A549 (cell line): Measurements from ENCODE around the gene SORCS2. TPM values are rescaled to one million over a fixed set of nuclear protein-coding genes. Genes with fewer than 3 reads are reported as not detected.
A peak's percentile ranks its signal among the peaks of the same experiment; 100 is the strongest.

ENCODE experiments used
- ATAC-seq, 2 experiments: fragments of 200-7000 bp in 1 of 2; fragments of >200 bp in 1 of 2; cut with Nextera tagmentation in 1 of 2; cut with Tn5 transposase in 1 of 2; 3 replicates each; pipeline versions ENCODE4 v1.8.0 to v1.9.1; 2018 to 2020; ENCODE audit warnings: mild to moderate bottlenecking in 1 of 2, moderate library complexity in 1 of 2
- CTCF ChIA-PET: fragments of 300-600 bp; sonication (Branson Sonifier 250); formaldehyde crosslinking; extraction: SDS; loops from one replicate; lab custom pipeline; 2021; ENCODE audit warnings: antibody characterized with exemption, inconsistent platforms; lab: Yijun Ruan, JAX
- POLR2A ChIA-PET: fragments of 350-600 bp; formaldehyde crosslinking; extraction: SDS; loops from one replicate; lab custom pipeline; 2021; ENCODE audit warnings: antibody characterized with exemption, inconsistent platforms; lab: Yijun Ruan, JAX
- DNase-seq, 2 experiments: peaks; one replicate each; pipeline versions ENCODE4 v3.0.0 to v3.0.0-alpha.2; 2011 to 2016; ENCODE audit warnings: low read depth in 1 of 2, low spot score in 1 of 2
- FAIRE-seq: peaks from 2 replicates; lab custom pipeline; 2011; peaks lifted over from hg19 to GRCh38; lab: Jason Lieb, UNC
- H3K27ac ChIP-seq, 2 experiments: fragments of >200 bp; sonication (Bioruptor Twin); formaldehyde crosslinking; 3 replicates each; pipeline ENCODE4 v1.5.1; 2016 to 2017
- H3K4me1 ChIP-seq: fragments of >200 bp; sonication (Bioruptor Twin); formaldehyde crosslinking; 3 replicates; pipeline ENCODE4 v1.6.1; 2016
- H3K4me2 ChIP-seq: fragments of >200 bp; sonication (Bioruptor Twin); formaldehyde crosslinking; 3 replicates; pipeline ENCODE4 v1.6.1; 2016
- H3K4me3 ChIP-seq: fragments of >200 bp; sonication (Bioruptor Twin); formaldehyde crosslinking; 3 replicates; pipeline ENCODE4 v1.5.1; 2016
- H3K9me3 ChIP-seq: fragments of >200 bp; sonication (Bioruptor Twin); formaldehyde crosslinking; 3 replicates; pipeline ENCODE4 v1.6.1; 2016
- BHLHE40 ChIP-seq: IDR thresholded peaks from 2 replicates; pipeline ENCODE4 v1.6.1; 2012; ENCODE audit warnings: low read depth, low read length, inconsistent platforms
- CBX8 ChIP-seq: fragments of 200-600 bp; sonication (generic); IDR thresholded peaks from 2 replicates; pipeline ENCODE4 v1.6.1; 2016
- CEBPB ChIP-seq, 2 experiments: fragments of >200 bp in 1 of 2; sonication (Bioruptor Twin) in 1 of 2; formaldehyde crosslinking in 1 of 2; IDR thresholded peaks; 2 replicates each; pipeline ENCODE4 v1.6.1; 2012 to 2016
- ESRRA ChIP-seq: fragments of 150-350 bp; IDR thresholded peaks from 2 replicates; pipeline ENCODE4 v1.6.1; 2014; ENCODE audit warnings: mild to moderate bottlenecking, low read length, borderline replicate concordance
- FOXS1 ChIP-seq: fragments of 250-450 bp; sonication (Bioruptor Pico); IDR thresholded peaks from 2 replicates; pipeline ENCODE4 v1.5.0; 2020; ENCODE audit warnings: mild to moderate bottlenecking, moderate library complexity
- HMGXB4 ChIP-seq: fragments of 250-450 bp; sonication (Bioruptor Pico); IDR thresholded peaks from 2 replicates; pipeline ENCODE4 v1.5.0; 2021; ENCODE audit warnings: mild to moderate bottlenecking, moderate library complexity, borderline replicate concordance
- HOXA7 ChIP-seq: fragments of 250-450 bp; sonication (Bioruptor Pico); IDR thresholded peaks from 2 replicates; pipeline ENCODE4 v1.5.0; 2020; ENCODE audit warnings: mild to moderate bottlenecking, moderate library complexity
- HOXB13 ChIP-seq: fragments of 250-450 bp; sonication (Bioruptor Pico); IDR thresholded peaks from 2 replicates; pipeline ENCODE4 v1.5.0; 2020; ENCODE audit warnings: low read depth, mild to moderate bottlenecking, moderate library complexity
- JUN ChIP-seq, 2 experiments: fragments of >200 bp; sonication (Bioruptor Twin); formaldehyde crosslinking; IDR thresholded peaks; 2 replicates in 1 of 2; 3 replicates in 1 of 2; pipeline ENCODE4 v1.6.1; 2016 to 2017
- JUNB ChIP-seq: fragments of >200 bp; sonication (Bioruptor Twin); formaldehyde crosslinking; IDR thresholded peaks from 2 replicates; pipeline ENCODE4 v1.6.1; 2016
- KDM5A ChIP-seq: fragments of 200-600 bp; sonication (generic); IDR thresholded peaks from 2 replicates; pipeline ENCODE4 v1.6.1; 2016; ENCODE audit warnings: antibody characterized with exemption, mild to moderate bottlenecking
- MAZ ChIP-seq: fragments of 150-350 bp; IDR thresholded peaks from 2 replicates; pipeline ENCODE4 v1.6.1; 2014; ENCODE audit warnings: antibody characterized with exemption, low read depth, low read length, borderline replicate concordance
- NPAS2 ChIP-seq: fragments of 250-450 bp; sonication (Bioruptor Pico); IDR thresholded peaks from 2 replicates; pipeline ENCODE4 v1.8.0; 2022; ENCODE audit warnings: mild to moderate bottlenecking, moderate library complexity, borderline replicate concordance
- PHF8 ChIP-seq: fragments of 200-600 bp; sonication (generic); IDR thresholded peaks from 2 replicates; pipeline ENCODE4 v1.6.1; 2016; ENCODE audit warnings: low read depth, mild to moderate bottlenecking, antibody characterized with exemption, moderate library complexity, borderline replicate concordance
- POLR2A ChIP-seq: IDR thresholded peaks from 2 replicates; pipeline ENCODE4 v1.6.1; 2012; ENCODE audit warnings: mild to moderate bottlenecking, low read length
- RFX5 ChIP-seq: fragments of 450-650 bp; IDR thresholded peaks from 2 replicates; pipeline ENCODE4 v1.7.1; 2014; ENCODE audit warnings: antibody characterized with exemption, mild to moderate bottlenecking, moderate library complexity
- USF2 ChIP-seq: fragments of 450-650 bp; IDR thresholded peaks from 2 replicates; pipeline ENCODE4 v1.6.1; 2014; ENCODE audit warnings: antibody characterized with exemption
- ZC3H11A ChIP-seq: fragments of 450-650 bp; IDR thresholded peaks from 2 replicates; pipeline ENCODE4 v1.6.1; 2014; ENCODE audit warnings: antibody characterized with exemption, mild to moderate bottlenecking
- ZNF302 ChIP-seq: fragments of 250-450 bp; sonication (Bioruptor Pico); IDR thresholded peaks from 2 replicates; pipeline ENCODE4 v1.9.0; 2021; ENCODE audit warnings: inconsistent platforms, mild to moderate bottlenecking, moderate library complexity
- WGBS: methylation state at CpG from one replicate; pipeline ENCODE4 v1.1.6; 2017; ENCODE audit errors: missing lambda C conversion rate; 5-methylcytosine and 5-hydroxymethylcytosine counted together
- polyA plus RNA-seq, 4 experiments: library from polyadenylated mRNA; depleted of rRNA in 3 of 4; stranded (reverse); fragments of >200 nt; fragmentation: RNase III in 1 of 4; extraction: RNeasy Plus Mini Kit Qiagen cat#74134 plus additional on column Dnase treatment in 1 of 4; gene quantifications; 2 replicates in 3 of 4; 3 replicates in 1 of 4; pipeline ENCODE4 v1.2.3, GENCODE V29; 2011 to 2017
- TF ChIP-seq, protein P1 (sequence below): fragments of 200-600 bp; sonication (generic); IDR thresholded peaks from 2 replicates; pipeline ENCODE4 v1.6.1; 2016; ENCODE audit warnings: antibody characterized with exemption, mild to moderate bottlenecking, moderate library complexity

The SORCS2 gene
- polyA plus RNA-seq, 2 of the 4 experiments (the other 2 are of a cell fraction), result 1.4 to 4.6 TPM

GRCh38 chr4:7197910-7198309 lies 5.6 kb downstream of the SORCS2 start:
- ChIA-PET POLR2A (no interaction called here), CTCF (interaction anchor here (7.4 kb wide), 1 partner anchor 98 kb away, joined by 55 read pairs; no protein-coding TSS in a partner anchor)
- DNase-seq, result no peak

DNA sequence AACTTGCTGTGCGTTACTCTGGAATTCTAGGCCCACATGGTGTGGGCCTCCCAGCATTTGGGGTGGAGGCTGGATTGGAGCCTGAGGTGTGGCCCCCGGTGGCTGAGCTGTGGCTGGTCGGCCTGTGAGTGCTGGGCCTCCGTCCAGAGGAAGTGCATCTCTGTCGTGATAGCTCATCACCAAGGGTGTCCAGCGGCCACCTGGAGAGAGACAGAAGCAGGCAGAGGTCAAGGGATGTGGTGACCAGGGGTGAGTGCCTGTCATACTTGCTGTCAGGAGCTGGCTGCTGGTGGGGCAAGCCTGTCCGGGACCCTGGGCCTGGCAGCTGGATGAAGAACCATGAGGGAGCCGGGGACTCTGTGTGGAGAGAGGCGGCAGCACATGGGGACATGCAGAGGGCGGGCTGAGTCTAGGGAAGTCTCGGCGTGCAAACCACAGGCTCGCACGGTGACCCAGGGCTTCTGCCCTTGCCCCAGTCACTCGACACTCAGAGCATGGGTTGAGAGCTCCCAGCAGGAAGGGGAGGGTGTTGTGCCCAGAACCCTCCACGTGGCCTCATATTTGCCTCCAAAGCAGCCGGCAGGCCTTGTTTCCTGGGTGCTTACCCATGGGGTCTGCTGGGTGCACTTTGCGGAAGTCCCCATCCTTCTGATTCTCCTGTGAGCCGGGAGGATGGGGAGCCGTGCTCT lies 6.2 kb downstream of the SORCS2 start:
- CTCF ChIA-PET, result interaction anchor here (0.8 to 7.4 kb wide), 2 partner anchors 97 to 788 kb away, joined by 3 to 55 read pairs; no protein-coding TSS in a partner anchor
- ATAC-seq, result no peak
- WGBS, result 87% methylated on average over 14 of the region's 20 CpGs

More at GRCh38 chr4:7197910-7198309, 5.6 kb downstream of the SORCS2 start:
- ATAC-seq (no peak), FAIRE-seq (no peak)
- H3K4me3 ChIP-seq, result no peak overlapping the region
- H3K4me2 ChIP-seq, result no peak overlapping the region
- WGBS, result 85% methylated on average over 5 of the region's 5 CpGs
- H3K27ac ChIP-seq, result peak overlapping the region in 1 of 2 experiments; percentile 45; a peak in 1 of 6 replicates
- TF ChIP-seq BHLHE40, result no peak
- TF ChIP-seq JUN (IDR thresholded peaks at IDR 0.05), result no peak
- no peak for TF ChIP-seq ZC3H11A
- TF ChIP-seq KDM5A, result no peak
- TF ChIP-seq JUNB, result no peak
- TF ChIP-seq ZNF302, result no peak
- TF ChIP-seq, all 56 proteins: peak for 0
- no peaks in the 10 kb centered on the region for H3K9me3 ChIP-seq
- H3K4me1 ChIP-seq, result peaks cover 17% of the 10 kb centered on the region; the same call in 2 of the 3 replicates

DNA sequence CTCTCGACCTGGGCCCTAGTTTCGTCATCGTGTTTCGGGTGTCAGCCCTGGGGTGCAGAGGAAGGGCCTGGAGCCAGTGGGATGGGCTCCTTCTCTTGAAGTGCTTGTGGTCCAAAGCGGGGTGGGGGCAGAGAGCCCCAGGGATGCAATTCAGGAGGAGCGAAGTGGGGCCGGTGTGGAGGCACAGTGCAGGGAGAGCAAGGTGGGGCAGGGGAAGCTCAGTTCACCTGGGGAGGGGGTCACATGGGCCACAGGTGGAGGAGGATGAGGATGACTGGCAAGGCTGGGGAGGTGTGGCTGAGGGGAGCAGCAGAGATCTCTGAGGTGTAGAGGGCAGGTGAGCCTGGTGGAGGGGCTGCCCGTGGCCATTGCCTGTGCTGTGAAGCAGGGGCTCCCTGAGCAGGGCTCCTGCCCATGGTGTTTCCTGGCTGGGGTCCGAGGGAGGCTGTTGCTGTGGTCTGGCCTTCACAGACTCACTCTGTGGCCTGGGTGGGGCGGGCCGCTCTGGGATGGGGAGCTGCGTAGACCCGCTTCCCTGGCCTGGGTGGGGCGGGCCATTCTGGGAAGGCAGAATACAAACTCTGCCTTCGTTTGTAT lies 6.9 kb downstream of the SORCS2 start:
- Histone ChIP-seq H3K4me1 (peaks cover 7% of the 10 kb centered on the region; the same call in 1 of the 3 replicates), H3K9me3 (no peaks in the 10 kb centered on the region), H3K4me3 (no peak overlapping the region), H3K4me2 (no peak overlapping the region), H3K27ac (no peak overlapping the region; a peak in 1 of 6 replicates)
- no peak for FAIRE-seq
- ChIA-PET CTCF (interaction anchor here (0.8 to 7.4 kb wide), 2 partner anchors 96 to 788 kb away, joined by 3 to 55 read pairs; no protein-coding TSS in a partner anchor), POLR2A (no interaction called here)
- DNase-seq, result no peak
- 73% methylated on average over 9 of the region's 15 CpGs for WGBS
- no peak for ATAC-seq
- TF ChIP-seq RFX5 (no peak), KDM5A (no peak), FOXS1 (CRISPR knock-in tag) (no peak), PHF8 (no peak), MAZ (no peak), HOXB13 (CRISPR knock-in tag) (no peak), USF2 (no peak), CBX8 (no peak), ESRRA (no peak), CEBPB (IDR thresholded peaks at IDR 0.05) (no peak), HMGXB4 (CRISPR knock-in tag) (no peak), BHLHE40 (no peak), HOXA7 (no peak)
- TF ChIP-seq, protein P1, sequence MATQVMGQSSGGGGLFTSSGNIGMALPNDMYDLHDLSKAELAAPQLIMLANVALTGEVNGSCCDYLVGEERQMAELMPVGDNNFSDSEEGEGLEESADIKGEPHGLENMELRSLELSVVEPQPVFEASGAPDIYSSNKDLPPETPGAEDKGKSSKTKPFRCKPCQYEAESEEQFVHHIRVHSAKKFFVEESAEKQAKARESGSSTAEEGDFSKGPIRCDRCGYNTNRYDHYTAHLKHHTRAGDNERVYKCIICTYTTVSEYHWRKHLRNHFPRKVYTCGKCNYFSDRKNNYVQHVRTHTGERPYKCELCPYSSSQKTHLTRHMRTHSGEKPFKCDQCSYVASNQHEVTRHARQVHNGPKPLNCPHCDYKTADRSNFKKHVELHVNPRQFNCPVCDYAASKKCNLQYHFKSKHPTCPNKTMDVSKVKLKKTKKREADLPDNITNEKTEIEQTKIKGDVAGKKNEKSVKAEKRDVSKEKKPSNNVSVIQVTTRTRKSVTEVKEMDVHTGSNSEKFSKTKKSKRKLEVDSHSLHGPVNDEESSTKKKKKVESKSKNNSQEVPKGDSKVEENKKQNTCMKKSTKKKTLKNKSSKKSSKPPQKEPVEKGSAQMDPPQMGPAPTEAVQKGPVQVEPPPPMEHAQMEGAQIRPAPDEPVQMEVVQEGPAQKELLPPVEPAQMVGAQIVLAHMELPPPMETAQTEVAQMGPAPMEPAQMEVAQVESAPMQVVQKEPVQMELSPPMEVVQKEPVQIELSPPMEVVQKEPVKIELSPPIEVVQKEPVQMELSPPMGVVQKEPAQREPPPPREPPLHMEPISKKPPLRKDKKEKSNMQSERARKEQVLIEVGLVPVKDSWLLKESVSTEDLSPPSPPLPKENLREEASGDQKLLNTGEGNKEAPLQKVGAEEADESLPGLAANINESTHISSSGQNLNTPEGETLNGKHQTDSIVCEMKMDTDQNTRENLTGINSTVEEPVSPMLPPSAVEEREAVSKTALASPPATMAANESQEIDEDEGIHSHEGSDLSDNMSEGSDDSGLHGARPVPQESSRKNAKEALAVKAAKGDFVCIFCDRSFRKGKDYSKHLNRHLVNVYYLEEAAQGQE, result no peak

More for the DNA sequence above, 6.2 kb downstream of the SORCS2 start:
- TF ChIP-seq NPAS2 (CRISPR knock-in tag), result no peak
- TF ChIP-seq POLR2A, result no peak
- TF ChIP-seq, all 56 proteins: peak for 0
- no peak overlapping the region; a peak in 1 of 6 replicates for H3K27ac ChIP-seq
- H3K4me1 ChIP-seq, result peaks cover 13% of the 10 kb centered on the region; the same call in 2 of the 3 replicates
- H3K4me2 ChIP-seq, result no peak overlapping the region
- FAIRE-seq (no peak), DNase-seq (no peak)
- POLR2A ChIA-PET, result no interaction called here
- H3K9me3 ChIP-seq, result no peaks in the 10 kb centered on the region
- no peak overlapping the region for H3K4me3 ChIP-seq
